Neural progenitor cell (in vitro differentiated cells): ENCODE measurements around the gene EPX. TPM values are rescaled to one million over a fixed set of nuclear protein-coding genes. Genes with fewer than 3 reads are reported as not detected.

Experiments used
- DNase-seq: peaks from one replicate; pipeline ENCODE4 v3.0.0-alpha.2; 2016; ENCODE audit warnings: low spot score
- H2AFZ ChIP-seq: fragments of 200-600 bp; sonication (generic); replicated peaks from 2 replicates; pipeline ENCODE4 v1.6.1; 2016; ENCODE audit warnings: antibody characterized with exemption
- H3F3A ChIP-seq: fragments of 200-600 bp; sonication (generic); 2 replicates; pipeline ENCODE4 v1.6.1; 2016; ENCODE audit warnings: antibody characterized with exemption, low read depth
- H3K27ac ChIP-seq: fragments of 200-600 bp; sonication (generic); 2 replicates; pipeline ENCODE4 v1.5.1; 2016; ENCODE audit warnings: mild to moderate bottlenecking
- H3K27me3 ChIP-seq: fragments of 200-600 bp; sonication (generic); 2 replicates; pipeline ENCODE4 v1.6.1; 2016; ENCODE audit warnings: mild to moderate bottlenecking, moderate library complexity
- H3K36me3 ChIP-seq: fragments of 200-600 bp; sonication (generic); 2 replicates; pipeline ENCODE4 v1.5.1; 2016
- H3K4me1 ChIP-seq: fragments of 200-600 bp; sonication (generic); 2 replicates; pipeline ENCODE4 v1.6.1; 2016; ENCODE audit warnings: mixed run types
- H3K4me2 ChIP-seq: fragments of 200-600 bp; sonication (generic); 2 replicates; pipeline ENCODE4 v1.6.1; 2016
- H3K4me3 ChIP-seq: fragments of 200-600 bp; sonication (generic); 2 replicates; pipeline ENCODE4 v1.5.1; 2016
- H3K79me2 ChIP-seq: fragments of 200-600 bp; sonication (generic); 2 replicates; pipeline ENCODE4 v1.6.1; 2016; ENCODE audit warnings: low read depth
- H3K9ac ChIP-seq: fragments of 200-600 bp; sonication (generic); 2 replicates; pipeline ENCODE4 v1.6.1; 2016
- H3K9me3 ChIP-seq: fragments of 200-600 bp; sonication (generic); 2 replicates; pipeline ENCODE4 v1.5.1; 2016; ENCODE audit warnings: low read depth
- H4K20me1 ChIP-seq: fragments of 200-600 bp; sonication (generic); 2 replicates; pipeline ENCODE4 v1.6.1; 2016; ENCODE audit warnings: low read depth
- H3K27ac Mint-ChIP-seq: 3 replicates; pipeline ENCODE4 v1.8.0; 2021; ENCODE audit warnings: mixed read lengths
- H3K27me3 Mint-ChIP-seq: 2 replicates; pipeline ENCODE4 v1.8.0; 2022; ENCODE audit warnings: low read depth, mild to moderate bottlenecking, inconsistent platforms, moderate library complexity, mixed read lengths; ENCODE audit not compliant: insufficient read depth
- H3K36me3 Mint-ChIP-seq: 3 replicates; pipeline ENCODE4 v1.8.0; 2021; ENCODE audit warnings: mixed read lengths
- H3K4me1 Mint-ChIP-seq: 3 replicates; pipeline ENCODE4 v1.8.0; 2021; ENCODE audit warnings: mixed read lengths
- H3K4me3 Mint-ChIP-seq: 3 replicates; pipeline ENCODE4 v1.8.0; 2021; ENCODE audit warnings: mild to moderate bottlenecking, moderate library complexity, mixed read lengths
- H3K9me3 Mint-ChIP-seq: 3 replicates; pipeline ENCODE4 v1.8.0; 2020; ENCODE audit warnings: mixed read lengths
- EZH2 ChIP-seq: fragments of 200-600 bp; sonication (generic); IDR thresholded peaks from 2 replicates; pipeline ENCODE4 v1.6.1; 2017; ENCODE audit warnings: antibody characterized with exemption, mild to moderate bottlenecking, moderate library complexity
- EZH2phosphoT487 ChIP-seq: fragments of 200-600 bp; sonication (generic); IDR thresholded peaks from 2 replicates; pipeline ENCODE4 v1.6.1; 2017; ENCODE audit warnings: antibody characterized with exemption
- total RNA-seq: library from RNA; depleted of rRNA; stranded (reverse); fragments of >200 nt; gene quantifications from 2 replicates; pipeline ENCODE4 v1.2.3, GENCODE V29; 2015; ENCODE audit warnings: low replicate concordance
- TF ChIP-seq, protein P1 (sequence below): fragments of 200-600 bp; sonication (generic); IDR thresholded peaks from 2 replicates; pipeline ENCODE4 v1.5.1; 2017; ENCODE audit warnings: antibody characterized with exemption, mild to moderate bottlenecking

EPX gene
- total RNA-seq, 1 donor from 2014 or later, result not detected

DNA sequence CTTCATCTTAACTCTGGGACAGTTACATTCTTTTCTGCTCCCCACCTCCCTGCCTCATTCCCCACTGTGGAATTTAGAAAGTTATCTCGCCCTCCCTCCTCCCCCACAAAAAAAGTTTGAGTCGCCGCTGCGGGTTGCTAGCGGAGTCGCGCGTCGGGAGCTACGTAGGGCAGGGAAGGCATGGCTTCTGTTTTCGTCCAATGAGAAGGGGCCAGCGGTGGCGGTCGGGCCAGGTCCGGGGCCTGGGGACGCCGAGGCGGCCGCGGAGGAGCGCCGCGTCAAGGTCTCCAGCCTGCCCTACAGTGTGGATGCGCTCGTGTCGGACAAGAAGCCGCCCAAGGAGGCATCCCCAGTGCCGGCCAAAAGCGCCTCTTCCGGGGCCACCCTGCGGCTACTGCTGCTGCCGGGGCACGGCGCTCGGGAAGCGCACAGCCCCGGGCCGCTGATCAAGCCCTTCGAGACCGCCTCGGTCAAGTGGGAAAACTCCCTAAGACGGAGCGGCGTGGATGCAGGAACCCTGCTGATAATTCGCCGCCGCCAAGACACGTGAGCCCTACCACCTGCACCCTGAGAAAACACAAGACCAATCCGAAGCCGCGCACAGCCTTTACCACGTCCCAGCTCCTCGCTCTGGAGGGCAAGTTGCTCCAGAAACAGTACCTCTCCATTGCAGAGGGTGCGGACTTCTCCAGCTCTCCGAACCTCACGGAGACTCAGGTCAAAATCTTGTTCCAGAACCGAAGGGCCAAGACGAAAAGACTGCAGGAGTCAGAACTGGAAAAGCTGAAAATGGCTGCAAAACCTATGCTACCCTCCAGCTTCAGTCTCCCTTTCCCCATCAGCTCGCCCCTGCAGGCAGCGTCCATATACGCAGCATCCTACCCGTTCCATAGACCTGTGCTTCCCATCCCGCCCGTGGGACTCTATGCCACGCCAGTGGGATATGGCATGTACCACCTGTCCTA, 35.4 kb upstream of the EPX start:
- Histone ChIP-seq H3K36me3 (no peaks in the 10 kb centered on the region), H2AFZ (peak overlapping the region; percentile 94), H4K20me1 (no peaks in the 10 kb centered on the region), H3K9me3 (no peaks in the 10 kb centered on the region), H3F3A (peaks cover 10% of the 10 kb centered on the region), H3K4me1 (no peaks in the 10 kb centered on the region), H3K4me2 (peak overlapping the region; percentile 89), H3K79me2 (no peaks in the 10 kb centered on the region), H3K27ac (no peak overlapping the region), H3K9ac (peak overlapping the region; percentile 33), H3K27me3 (peaks cover 96% of the 10 kb centered on the region), H3K4me3 (peak overlapping the region; percentile 65)
- Mint-ChIP-seq H3K9me3 (peaks cover 3% of the 10 kb centered on the region), H3K4me3 (peak overlapping the region; percentile 88), H3K27ac (no peak overlapping the region), H3K4me1 (peaks cover 3% of the 10 kb centered on the region), H3K36me3 (no peaks in the 10 kb centered on the region), H3K27me3 (peaks cover 34% of the 10 kb centered on the region)
- TF ChIP-seq, protein P1, sequence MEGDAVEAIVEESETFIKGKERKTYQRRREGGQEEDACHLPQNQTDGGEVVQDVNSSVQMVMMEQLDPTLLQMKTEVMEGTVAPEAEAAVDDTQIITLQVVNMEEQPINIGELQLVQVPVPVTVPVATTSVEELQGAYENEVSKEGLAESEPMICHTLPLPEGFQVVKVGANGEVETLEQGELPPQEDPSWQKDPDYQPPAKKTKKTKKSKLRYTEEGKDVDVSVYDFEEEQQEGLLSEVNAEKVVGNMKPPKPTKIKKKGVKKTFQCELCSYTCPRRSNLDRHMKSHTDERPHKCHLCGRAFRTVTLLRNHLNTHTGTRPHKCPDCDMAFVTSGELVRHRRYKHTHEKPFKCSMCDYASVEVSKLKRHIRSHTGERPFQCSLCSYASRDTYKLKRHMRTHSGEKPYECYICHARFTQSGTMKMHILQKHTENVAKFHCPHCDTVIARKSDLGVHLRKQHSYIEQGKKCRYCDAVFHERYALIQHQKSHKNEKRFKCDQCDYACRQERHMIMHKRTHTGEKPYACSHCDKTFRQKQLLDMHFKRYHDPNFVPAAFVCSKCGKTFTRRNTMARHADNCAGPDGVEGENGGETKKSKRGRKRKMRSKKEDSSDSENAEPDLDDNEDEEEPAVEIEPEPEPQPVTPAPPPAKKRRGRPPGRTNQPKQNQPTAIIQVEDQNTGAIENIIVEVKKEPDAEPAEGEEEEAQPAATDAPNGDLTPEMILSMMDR, result peak; percentile 29
- TF ChIP-seq EZH2 (peak; percentile 74), EZH2phosphoT487 (peak; percentile 59)
- DNase-seq, result peak; percentile 77

DNA sequence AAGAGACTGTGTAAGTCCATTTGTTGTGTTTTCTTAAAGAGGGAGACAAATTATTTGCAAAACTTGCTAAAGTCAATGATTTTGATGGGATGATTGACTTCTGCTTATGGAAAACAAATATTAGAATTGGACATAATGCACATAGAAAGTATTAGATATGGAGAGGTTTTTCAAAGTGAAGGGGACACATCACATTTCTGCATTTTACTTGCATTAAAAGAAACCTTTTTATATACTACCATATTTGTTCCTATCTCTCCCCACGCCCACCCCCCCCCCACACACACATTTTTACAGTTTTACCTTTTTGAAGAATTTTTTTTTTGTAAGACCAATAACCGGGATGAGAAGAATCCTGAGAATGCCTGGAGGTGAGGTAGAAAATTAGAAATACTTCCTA, 34.3 kb upstream of the EPX start:
- Histone ChIP-seq H3F3A (peaks cover 10% of the 10 kb centered on the region), H3K27ac (no peak overlapping the region), H3K4me3 (no peak overlapping the region), H3K9ac (no peak overlapping the region), H3K27me3 (peaks cover 96% of the 10 kb centered on the region), H2AFZ (no peak overlapping the region), H3K36me3 (no peaks in the 10 kb centered on the region), H3K4me2 (no peak overlapping the region), H3K9me3 (no peaks in the 10 kb centered on the region), H3K79me2 (no peaks in the 10 kb centered on the region), H4K20me1 (no peaks in the 10 kb centered on the region), H3K4me1 (no peaks in the 10 kb centered on the region)
- Mint-ChIP-seq H3K4me3 (no peak overlapping the region), H3K27ac (no peak overlapping the region), H3K4me1 (peaks cover 3% of the 10 kb centered on the region), H3K36me3 (no peaks in the 10 kb centered on the region), H3K27me3 (peaks cover 30% of the 10 kb centered on the region), H3K9me3 (peaks cover 3% of the 10 kb centered on the region)
- DNase-seq, result no peak
- TF ChIP-seq EZH2, result no peak
- no peak for TF ChIP-seq EZH2phosphoT487
- TF ChIP-seq, protein P1, result no peak

DNA sequence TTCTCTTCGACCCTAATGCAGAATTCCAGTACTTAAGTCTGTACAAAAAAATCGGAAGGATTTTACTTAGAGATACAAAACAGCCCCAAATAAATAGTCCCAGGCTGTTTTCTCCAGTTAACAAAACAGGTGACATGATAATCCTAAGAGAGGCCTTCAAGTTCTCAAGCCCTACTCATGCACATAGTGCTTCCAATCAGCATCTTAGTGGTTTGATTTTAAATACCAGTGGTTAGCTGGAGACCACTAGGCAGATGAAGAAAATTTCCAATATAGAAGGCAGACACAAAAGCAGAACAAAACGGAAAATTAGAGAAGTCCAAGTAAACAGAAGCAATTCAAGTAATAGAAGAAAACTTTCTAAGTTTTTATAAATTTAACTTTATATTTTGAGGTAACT, 31.0 kb upstream of the EPX start:
- no peaks in the 10 kb centered on the region for H3K36me3 ChIP-seq
- peaks cover 96% of the 10 kb centered on the region for H3K27me3 ChIP-seq
- Mint-ChIP-seq H3K4me1 (peaks cover 3% of the 10 kb centered on the region), H3K4me3 (no peak overlapping the region), H3K27ac (no peak overlapping the region), H3K27me3 (peaks cover 17% of the 10 kb centered on the region), H3K9me3 (no peaks in the 10 kb centered on the region), H3K36me3 (no peaks in the 10 kb centered on the region)
- no peak overlapping the region for H2AFZ ChIP-seq
- no peaks in the 10 kb centered on the region for H3K4me1 ChIP-seq
- no peaks in the 10 kb centered on the region for H3K9me3 ChIP-seq
- H3K27ac ChIP-seq, result no peak overlapping the region
- no peak overlapping the region for H3K4me2 ChIP-seq
- no peaks in the 10 kb centered on the region for H4K20me1 ChIP-seq
- H3K79me2 ChIP-seq, result no peaks in the 10 kb centered on the region
- no peak for DNase-seq
- no peak overlapping the region for H3K4me3 ChIP-seq
- TF ChIP-seq EZH2 (no peak), EZH2phosphoT487 (no peak)
- TF ChIP-seq, protein P1, result no peak
- H3F3A ChIP-seq, result peaks cover 6% of the 10 kb centered on the region
- H3K9ac ChIP-seq, result no peak overlapping the region
